H54 (cell line): Measurements from ENCODE around the gene ALDOA.
A peak's percentile ranks its signal among the peaks of the same experiment; 100 is the strongest.

ENCODE experiments used
- DNase-seq: peaks from one replicate; pipeline ENCODE4 v3.0.0; 2011; ENCODE audit warnings: low spot score, mixed read lengths; ENCODE audit not compliant: insufficient read length
- FAIRE-seq: peaks from 3 replicates; lab custom pipeline; 2011; peaks lifted over from hg19 to GRCh38; lab: Jason Lieb, UNC
- POLR2A ChIP-seq: IDR thresholded peaks from 2 replicates; pipeline ENCODE4 v1.6.1; 2011; ENCODE audit warnings: low read depth, mild to moderate bottlenecking, low read length

Gene ALDOA

DNA sequence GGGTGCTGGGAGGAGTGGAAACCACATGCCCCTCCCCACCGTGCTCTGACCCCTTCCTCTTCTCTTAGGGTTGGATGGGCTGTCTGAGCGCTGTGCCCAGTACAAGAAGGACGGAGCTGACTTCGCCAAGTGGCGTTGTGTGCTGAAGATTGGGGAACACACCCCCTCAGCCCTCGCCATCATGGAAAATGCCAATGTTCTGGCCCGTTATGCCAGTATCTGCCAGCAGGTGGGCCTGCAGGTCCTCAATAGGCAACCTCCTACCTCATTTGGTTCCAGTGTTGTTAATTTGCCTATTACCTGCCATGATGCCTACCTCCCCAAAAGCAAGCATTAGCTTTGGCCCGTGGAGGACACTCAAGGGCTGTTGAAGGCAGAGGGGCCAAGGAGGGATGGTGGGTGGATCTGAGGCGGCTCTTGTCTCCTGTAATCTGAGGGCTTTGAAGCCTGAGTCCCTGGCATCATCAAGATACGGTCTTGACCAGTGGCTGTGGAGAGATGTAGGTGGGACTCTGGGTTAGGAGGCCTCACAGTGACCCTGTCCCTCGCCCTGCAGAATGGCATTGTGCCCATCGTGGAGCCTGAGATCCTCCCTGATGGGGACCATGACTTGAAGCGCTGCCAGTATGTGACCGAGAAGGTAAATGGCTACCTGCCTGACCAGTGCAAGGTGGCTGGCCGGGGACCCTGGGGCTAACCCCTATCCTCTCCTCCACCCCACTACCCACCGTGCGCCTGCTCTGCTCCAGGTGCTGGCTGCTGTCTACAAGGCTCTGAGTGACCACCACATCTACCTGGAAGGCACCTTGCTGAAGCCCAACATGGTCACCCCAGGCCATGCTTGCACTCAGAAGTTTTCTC is 3.4 kb downstream of the ALDOA start:
- TF ChIP-seq POLR2A = no peak
- no peak for FAIRE-seq
- DNase-seq = no peak

DNA sequence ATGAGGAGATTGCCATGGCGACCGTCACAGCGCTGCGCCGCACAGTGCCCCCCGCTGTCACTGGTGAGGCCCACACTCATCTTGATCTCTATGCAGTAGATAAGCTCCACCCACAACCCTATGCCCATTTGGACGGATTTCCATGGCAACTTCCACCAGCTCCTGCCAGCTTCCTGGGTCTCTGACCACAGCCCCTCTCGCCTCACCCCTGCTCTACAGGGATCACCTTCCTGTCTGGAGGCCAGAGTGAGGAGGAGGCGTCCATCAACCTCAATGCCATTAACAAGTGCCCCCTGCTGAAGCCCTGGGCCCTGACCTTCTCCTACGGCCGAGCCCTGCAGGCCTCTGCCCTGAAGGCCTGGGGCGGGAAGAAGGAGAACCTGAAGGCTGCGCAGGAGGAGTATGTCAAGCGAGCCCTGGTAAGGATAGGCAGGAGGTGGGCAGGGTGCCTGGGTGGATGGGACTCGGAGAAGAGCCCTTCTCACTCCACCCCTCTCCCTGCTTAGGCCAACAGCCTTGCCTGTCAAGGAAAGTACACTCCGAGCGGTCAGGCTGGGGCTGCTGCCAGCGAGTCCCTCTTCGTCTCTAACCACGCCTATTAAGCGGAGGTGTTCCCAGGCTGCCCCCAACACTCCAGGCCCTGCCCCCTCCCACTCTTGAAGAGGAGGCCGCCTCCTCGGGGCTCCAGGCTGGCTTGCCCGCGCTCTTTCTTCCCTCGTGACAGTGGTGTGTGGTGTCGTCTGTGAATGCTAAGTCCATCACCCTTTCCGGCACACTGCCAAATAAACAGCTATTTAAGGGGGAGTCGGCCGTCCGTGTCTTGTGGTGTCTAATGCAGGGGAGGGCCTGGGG is 4.3 kb downstream of the ALDOA start:
- no peak for FAIRE-seq
- no peak for DNase-seq
- TF ChIP-seq POLR2A = no peak

DNA sequence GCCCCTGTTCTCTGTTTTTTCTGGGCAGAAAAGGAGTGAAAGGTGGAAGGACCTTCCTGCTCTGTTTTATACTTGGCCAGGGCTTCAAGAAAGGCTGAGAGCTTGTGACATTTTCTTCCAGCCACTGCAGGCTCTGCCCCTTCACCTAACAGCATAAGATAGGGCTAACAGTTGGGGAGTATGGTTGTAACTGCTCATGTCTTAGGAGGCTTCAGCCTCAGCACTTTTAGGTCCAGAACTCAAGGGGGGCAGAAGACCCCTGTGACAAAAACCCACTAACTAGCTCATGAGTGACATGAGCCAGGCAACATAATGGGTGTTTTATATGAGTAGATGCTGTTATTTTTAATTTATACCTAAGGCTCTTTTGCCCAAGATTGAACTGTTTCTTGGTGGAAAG is 4.9 kb downstream of the ALDOA start:
- FAIRE-seq (no peak), DNase-seq (no peak)
- TF ChIP-seq POLR2A = no peak

DNA sequence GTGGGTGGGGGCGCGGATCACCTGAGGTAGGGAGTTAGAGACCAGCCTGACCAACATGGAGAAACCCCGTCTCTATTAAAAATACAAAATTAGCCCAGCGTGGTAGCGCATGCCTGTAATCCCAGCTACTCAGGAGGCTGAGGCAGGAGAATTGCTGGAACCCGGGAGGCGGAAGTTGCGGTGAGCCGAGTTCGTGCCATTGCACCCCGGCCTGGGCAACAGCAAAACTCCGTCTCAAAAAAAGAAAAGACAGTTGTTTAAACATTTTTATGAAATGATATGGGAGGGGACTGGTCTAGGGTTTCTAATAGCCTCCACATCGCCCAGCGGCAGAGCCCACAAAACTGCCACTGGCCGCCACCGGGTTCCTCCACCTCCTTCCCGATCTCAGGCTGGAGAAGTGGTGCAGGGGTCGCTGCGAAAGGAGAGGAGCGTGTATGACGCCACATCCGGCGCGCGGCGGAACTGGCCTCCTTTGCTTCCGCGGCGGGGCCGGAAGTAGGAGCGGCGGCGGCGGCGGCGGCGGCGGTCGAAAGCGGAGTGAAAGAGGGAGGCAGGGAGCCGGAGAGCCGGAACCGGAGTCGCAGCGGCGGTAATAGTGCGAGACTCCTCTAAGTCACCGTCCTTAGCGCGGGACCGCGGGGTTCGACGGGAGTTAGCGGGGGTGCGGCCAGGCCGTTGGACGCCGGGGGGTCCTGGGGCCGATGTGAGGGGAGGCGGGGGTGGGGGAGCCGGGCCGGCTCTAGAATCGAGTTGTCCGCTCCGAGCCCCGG is 10.1 kb downstream of the ALDOA start, which contains the start of gene PPP4C:
Gene PPP4C, plus strand, starts transcription at position 492 of the 773 bp plus-strand sequence. CDS start 384 bp downstream, outside the sequence.
- DNase-seq = peak; percentile 92
- peak; percentile 62 for TF ChIP-seq POLR2A
- no peak for FAIRE-seq

DNA sequence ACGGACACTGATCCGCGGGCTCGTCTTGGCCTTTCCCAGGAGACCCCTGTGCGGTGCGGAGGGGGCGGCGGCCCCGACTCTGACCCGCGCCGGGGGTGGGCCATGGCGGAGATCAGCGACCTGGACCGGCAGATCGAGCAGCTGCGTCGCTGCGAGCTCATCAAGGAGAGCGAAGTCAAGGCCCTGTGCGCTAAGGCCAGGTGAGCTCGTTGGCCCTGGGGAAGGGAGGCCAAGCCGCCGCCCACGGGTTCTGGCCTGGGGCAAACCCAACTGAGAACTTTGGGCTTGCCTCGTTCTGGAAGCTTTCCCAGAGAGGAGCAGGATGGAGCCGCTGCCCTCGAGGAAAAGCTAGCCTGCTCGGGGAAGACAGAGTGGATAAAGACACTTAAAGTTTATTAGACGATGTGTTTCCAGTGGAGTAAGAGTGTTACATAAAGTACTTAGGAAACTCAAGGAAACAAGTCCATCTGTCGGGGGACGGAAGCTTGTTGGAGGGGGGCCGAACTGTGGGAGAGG is 10.8 kb downstream of the ALDOA start:
- FAIRE-seq (no peak), DNase-seq (no peak)

DNA sequence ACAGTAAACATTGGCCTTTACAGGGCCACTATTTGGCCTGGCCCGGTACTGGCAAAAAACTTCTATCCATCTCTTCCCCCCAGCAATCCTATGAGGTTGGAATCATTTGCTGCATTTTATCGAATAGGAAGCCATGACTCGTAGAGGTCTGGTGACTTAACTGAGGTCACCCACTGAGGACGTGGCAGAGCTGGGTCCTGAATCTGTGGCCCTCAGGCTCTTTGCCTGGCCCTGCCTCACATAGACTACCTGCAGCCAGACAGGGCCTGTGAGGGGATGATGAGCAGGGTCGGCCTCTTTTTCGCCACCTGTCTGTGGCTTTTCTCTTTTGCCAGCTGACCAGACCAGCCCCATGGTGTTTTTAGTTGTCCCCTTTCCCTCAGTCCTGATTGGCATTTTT is 12.1 kb downstream of the ALDOA start:
- no peak for FAIRE-seq
- no peak for DNase-seq
- no peak for TF ChIP-seq POLR2A

More for the DNA sequence above, 10.8 kb downstream of the ALDOA start:
- no peak for TF ChIP-seq POLR2A

DNA sequence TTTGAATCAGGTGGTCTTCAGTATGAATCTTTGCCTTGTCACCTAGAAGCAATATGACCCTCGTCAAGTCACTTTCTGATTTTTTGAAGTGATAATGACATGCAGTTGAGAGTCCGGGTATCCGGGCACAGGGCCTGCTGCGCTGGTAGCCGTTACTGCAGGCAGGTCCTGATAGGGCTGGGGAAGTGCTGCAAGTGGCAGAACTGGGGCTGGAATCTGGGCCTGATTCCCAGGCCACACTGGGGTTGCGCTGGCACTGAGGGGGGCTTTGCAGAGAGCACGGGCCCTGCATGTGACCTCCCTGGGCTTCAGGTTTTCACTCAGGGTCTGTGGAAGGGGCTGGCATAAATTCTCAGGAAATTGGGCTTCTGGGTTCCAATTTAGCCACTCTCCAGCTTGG is 13.2 kb downstream of the ALDOA start:
- TF ChIP-seq POLR2A = no peak
- FAIRE-seq = no peak
- no peak for DNase-seq

DNA sequence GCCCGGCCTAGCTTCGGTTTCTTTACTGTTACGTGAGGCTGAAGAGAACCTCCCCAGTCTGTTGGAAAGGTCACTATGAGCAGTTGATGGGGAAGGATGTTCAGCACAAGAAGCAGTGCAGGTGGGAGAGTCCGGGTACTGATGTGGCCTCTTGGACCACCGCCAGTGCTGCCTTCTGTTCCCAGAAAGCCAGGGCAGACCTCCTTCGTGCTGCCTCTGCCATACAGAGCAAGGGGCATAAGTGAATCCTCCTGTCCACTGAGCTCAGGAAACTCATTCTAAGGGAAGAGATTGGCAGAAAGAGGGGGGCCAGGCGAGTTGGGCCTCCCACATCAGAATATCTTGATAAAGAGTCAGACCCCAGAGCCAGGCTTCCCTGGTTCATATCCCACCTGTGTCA is 13.9 kb downstream of the ALDOA start:
- DNase-seq = no peak
- TF ChIP-seq POLR2A = no peak
- no peak for FAIRE-seq

DNA sequence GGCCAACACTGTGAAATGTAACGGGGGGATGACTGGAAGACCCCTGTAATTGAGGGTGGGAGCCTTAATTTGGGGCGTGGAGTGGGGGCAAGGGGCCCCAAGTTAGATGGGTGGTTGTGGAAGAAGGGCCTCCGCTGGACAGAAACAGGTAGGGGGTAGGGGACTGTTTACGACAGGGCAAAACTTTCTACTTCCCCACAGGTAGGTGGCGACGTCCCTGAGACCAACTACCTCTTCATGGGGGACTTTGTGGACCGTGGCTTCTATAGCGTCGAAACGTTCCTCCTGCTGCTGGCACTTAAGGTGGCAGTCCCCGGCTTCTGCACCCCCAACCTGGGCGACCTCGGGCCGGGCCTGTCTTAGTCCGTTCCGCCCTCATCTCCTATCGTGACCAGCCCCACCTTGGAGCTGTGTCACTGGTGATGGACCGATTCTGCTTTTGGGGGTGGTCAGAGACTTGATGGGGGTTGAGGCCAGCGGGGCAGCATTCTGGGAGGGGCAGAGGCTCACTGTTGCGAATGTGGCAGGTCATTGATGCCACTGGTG is 17.1 kb downstream of the ALDOA start:
- FAIRE-seq = no peak
- no peak for TF ChIP-seq POLR2A
- no peak for DNase-seq

DNA sequence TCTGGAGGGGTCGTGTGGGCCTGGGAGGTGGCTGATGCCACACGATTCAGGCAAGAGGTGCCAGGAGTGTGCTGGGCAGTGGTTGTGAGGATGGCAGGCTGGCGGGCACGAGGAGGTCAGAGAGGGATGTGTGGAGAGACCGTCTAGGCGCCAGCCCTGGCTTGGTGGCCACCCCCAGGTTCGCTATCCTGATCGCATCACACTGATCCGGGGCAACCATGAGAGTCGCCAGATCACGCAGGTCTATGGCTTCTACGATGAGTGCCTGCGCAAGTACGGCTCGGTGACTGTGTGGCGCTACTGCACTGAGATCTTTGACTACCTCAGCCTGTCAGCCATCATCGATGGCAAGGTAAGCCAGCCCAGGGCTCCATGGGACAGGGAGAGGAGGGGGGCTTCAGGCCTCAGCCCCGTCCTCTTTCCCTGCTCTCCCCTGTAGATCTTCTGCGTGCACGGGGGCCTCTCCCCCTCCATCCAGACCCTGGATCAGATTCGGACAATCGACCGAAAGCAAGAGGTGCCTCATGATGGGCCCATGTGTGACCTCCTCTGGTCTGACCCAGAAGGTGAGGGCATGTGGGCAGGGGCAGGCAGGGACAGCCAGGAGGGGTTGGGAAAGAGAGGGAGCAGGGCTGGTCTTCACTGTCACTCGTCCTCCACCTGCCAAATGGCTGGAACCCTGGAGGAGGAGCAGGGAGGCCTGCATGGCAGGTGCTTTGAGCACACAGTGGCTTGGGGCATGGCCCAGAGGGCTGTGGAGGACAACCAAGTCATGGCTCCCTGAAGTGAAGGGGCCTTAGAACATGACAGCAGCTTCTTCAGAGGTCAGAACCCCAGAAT is 17.9 kb downstream of the ALDOA start:
- DNase-seq (no peak), FAIRE-seq (no peak)
- TF ChIP-seq POLR2A = no peak

DNA sequence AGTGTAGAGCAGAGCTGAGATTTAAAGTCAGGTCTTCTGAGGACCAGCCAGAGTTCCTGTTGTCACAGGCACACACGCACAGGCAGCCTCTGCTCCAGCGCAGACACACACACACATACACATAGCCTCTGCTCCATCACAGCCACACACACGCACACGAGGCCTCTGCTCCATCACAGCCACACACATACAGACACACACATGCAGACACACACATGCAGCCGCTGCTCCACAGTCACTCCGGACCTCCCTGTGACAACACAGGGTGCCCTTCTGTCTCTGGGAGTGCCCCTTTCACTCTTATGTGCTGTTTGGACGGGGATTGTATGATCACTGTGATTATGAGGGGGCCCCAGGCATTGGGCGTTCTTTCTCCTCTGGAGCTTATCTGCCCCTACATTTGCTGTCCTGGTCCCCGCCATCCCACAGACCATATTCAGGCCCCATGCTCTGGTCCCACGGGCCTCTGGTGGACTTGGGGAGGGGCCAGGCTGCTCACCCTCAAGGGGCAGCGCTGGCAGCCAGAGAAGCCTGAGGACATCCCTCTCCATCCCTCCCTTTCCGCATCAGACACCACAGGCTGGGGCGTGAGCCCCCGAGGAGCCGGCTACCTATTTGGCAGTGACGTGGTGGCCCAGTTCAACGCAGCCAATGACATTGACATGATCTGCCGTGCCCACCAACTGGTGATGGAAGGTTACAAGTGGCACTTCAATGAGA is 18.7 kb downstream of the ALDOA start:
- FAIRE-seq (no peak), DNase-seq (no peak)
- TF ChIP-seq POLR2A = no peak

DNA sequence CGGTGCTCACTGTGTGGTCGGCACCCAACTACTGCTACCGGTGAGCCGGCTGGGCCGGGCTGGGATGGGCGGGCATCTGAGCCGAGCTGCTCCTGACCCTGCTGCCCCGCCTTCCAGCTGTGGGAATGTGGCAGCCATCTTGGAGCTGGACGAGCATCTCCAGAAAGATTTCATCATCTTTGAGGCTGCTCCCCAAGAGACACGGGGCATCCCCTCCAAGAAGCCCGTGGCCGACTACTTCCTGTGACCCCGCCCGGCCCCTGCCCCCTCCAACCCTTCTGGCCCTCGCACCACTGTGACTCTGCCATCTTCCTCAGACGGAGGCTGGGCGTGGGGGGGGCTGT is 19.2 kb downstream of the ALDOA start:
- FAIRE-seq = no peak
- no peak for DNase-seq
- TF ChIP-seq POLR2A = no peak
